KBM-7 (cell line): ENCODE data around the gene KRTAP1-4.
"Not testable (repeated sequence)": the region's sequence is repeated elsewhere in the genome, so short reads cannot be mapped to it uniquely, and the experiment has no call there.

Source experiments
- DNase-seq: peaks from one replicate; pipeline ENCODE4 v3.0.0-alpha.2; 2015
- in situ Hi-C: fragments of 300-500 bp; cut with MboI; formaldehyde crosslinking; loops from 2 replicates; pipeline ENCODE4 v1.14.3; 2020; ENCODE audit warnings: low sequenced_read_pairs, low pct_unique_long_range_greater_than_20kb, mixed read lengths

Gene KRTAP1-4

DNA sequence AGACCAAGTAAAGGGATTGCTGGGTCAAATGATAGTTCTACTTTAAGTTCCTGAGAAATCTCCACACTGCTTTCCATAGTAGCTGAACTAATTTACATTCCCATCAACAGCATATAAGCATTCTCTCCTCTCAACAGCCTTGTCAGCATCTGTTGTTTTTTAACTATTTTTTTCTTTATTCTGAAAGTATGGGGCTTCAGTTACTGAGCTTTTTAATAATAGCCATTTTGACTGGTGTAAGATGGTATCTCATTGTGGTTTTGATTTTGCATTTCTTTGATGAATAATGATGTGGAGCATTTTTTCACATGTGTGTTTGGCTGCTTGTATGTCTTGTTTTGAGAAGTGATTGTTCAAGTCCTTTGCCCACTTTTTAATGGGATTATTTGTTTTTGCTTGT, 22.6 kb upstream of the KRTAP1-4 start:
- in situ Hi-C loops, result no loop called here
- no peak for DNase-seq

- in situ Hi-C loops, result no loop called here
- no peak for DNase-seq
Observed at GRCh38 chr17:41049110-41049509, 19.1 kb upstream of the KRTAP1-4 start.

DNA sequence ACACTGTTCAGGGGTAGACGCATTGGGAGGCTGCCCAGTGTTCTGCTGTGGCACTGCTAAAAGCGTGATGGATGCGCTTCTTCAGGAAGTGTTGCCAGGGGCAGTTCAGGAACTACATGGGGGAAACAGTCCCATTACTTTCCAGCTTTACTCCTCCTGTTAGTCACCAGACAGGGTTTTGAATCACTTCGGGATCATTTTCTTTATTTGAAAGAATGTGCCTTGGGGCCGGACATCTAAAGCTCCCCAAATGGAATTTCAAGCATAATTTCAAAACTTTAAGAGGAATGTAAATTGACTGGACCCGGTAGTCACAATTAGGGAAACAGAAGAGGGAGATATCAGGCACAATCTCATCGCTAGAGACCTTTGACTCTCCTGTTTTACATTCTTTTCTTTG, 18.4 kb upstream of the KRTAP1-4 start:
- DNase-seq, result no peak
- in situ Hi-C loops, result no loop called here

DNA sequence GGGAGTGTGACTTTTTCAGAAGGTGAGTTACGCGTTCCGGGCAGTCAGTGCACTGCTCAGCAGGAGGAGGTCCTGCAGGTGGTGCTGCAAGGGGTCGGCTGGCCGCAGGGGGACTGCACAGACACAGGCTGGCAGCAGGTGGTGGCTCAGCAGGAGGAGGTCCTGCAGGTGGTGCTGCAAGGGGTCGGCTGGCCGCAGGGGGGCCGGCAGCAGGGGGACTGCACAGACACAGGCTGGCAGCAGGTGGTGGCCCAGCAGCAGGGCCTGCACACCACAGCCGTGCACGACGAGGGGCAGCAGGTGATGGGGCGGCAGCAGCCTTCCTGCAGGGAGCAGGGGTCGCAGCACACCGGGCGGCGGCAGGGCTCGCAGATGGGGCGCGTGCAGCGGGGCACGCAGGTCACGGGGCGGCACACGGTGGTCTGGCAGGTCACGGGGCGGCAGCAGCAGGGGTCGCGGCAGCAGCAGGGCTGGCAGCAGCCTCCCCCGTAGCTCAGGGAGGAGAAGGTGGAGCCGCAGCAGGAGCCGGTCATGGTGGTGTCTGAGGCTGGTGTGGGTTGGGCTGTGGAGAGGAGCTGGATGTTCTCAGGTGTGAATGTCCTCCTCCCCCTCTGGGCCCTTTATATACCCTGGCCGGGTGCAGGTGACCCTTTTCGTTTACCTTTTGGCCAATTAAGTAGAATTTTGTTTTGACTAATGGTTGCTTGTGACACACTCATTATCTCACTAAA, 16.9 kb upstream of the KRTAP1-4 start, which contains the start of gene KRTAP2-1:
Gene KRTAP2-1 (minus strand): TSS at position 582 of the 731 bp plus-strand sequence. CDS start 49 bp downstream, at position 533.
- DNase-seq, in situ Hi-C loops: not testable (repeated sequence)

DNA sequence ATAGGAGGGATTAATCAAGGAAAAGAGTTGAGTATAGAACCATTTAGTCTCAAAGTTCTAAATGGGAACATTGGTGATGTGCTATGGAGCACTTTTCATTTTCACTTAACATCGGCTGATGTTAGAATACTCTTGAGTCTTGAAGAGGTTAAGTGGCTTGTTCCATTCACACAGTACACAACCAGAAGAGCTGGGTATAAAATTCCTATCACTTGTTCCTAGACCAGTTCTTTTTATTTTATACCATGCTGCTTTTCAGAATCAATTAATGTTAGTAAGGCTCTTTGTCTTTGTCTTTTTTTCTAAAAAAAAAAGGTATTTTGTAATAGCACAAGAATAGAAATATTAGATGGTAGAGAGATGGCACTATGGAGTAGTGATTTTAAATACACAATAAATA, 13.0 kb upstream of the KRTAP1-4 start:
- DNase-seq, result no peak
- in situ Hi-C loops, result no loop called here

DNA sequence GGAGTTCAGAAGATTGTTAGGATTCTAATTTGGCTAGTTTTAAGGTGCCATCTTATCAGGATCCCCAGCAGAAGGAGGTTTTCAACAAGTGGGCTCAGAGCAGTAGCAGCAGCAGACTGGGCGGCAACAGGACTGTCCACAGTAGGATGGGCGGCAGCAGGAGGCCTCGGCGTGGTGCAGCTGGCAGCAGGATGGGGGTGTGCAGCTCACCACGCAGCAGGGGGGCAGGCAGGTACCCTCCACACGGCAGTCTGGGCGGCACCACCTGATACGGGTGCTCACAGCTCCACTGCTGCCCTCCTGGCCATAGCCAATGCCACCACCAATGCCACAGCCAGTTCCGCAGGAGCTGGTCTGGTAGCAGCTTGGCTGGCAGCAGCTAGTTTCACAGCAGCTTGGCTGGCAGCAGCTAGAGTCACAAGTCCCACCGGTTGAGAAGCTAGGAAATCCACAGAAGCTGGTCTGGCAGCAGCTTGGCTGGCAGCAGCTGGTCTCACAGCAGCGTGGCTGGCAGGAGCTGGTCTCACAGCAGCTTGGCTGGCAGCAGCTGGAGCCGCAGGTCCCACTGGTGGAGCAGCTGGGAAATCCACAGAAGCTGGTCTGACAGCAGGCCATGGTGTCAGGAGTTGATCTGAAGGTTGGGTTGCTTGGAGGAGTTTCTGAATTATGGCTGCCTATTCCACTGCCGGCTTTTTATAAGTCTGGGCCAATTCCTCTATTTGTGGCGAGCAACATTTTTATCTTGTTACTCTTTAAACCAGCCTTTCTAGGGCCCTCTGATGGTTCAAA, 11.0 kb upstream of the KRTAP1-4 start, which contains the start of gene KRTAP1-1:
Gene KRTAP1-1 (minus strand): TSS at position 668 of the 789 bp plus-strand sequence. CDS start 53 bp downstream, at position 615.
- in situ Hi-C loops, DNase-seq: not testable (repeated sequence)

DNA sequence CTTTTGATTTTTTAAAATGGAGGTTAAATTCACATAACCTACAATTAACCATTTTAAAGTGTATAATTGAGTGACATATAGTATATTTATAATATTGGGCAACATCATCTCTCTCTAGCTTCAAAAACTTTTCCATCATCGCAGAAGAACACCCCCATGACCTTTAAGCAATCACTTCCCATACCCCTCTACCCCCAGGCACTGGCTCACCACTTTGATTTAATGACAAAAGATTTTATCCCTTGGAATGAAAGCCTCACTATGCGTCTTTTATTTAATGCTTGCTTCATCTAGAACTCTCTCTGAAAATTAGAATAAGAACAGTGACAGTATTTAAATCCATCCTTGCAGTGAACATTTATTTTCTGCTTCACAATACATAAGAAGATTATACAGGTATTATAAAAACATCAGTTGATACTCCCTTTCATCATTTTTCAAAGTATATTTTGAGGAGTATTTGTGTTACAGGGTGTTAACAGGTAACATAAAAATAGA, 7.9 kb upstream of the KRTAP1-4 start:
- in situ Hi-C loops, result no loop called here

DNA sequence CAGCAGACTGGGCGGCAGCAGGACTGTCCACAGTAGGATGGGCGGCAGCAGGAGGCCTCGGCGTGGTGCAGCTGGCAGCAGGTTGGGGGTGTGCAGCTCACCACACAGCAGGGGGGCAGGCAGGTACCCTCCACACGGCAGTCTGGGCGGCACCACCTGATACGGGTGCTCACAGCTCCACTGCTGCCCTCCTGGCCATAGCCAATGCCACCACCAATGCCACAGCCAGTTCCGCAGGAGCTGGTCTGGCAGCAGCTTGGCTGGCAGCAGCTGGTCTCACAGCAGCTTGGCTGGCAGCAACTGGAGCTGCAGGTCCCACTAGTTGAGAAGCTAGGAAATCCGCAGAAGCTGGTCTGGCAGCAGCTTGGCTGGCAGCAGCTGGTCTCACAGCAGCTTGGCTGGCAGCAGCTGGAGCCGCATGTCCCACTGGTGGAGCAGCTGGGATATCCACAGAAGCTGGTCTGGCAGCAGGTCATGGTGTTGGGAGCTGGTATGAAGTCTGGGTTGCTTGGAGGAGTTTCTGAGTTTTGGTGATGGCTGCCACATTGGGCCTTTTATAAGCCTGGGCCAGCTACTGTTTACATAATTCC, 4.4 kb upstream of the KRTAP1-4 start, which contains the start of gene KRTAP1-3:
Gene KRTAP1-3 (minus strand): TSS at position 529 of the 590 bp plus-strand sequence. CDS start 53 bp downstream, at position 476.
- DNase-seq, in situ Hi-C loops: not testable (repeated sequence)

More for the DNA sequence above, 7.9 kb upstream of the KRTAP1-4 start:
- DNase-seq, result no peak

- in situ Hi-C loops, result no loop called here
- DNase-seq, result no peak
Observed at GRCh38 chr17:41026715-41027471, 3.1 kb downstream of the KRTAP1-4 start, which contains the start of gene KRTAP1-5. KRTAP1-5 (minus strand) TSS chr17:41027208; CDS start chr17:41027155, 53 bp downstream.

DNA sequence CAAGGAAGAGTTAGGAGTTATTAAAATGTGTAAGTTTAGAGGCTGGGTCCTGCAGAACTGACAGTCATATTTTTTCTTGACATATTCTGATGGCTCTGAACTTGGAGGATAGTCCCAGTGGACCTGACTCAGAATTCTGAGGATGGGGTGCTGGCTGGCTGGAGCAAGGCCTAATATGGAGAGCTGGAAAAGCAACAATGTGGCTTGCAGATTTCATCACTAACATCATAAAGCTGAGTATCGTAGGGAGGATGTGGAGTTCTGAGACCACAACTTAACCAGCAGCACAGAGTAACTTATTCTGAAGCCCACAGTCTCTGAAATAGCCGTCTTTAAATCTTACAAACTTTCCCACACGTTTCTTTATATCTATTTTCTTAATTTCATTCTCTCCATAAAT, 5.3 kb downstream of the KRTAP1-4 start:
- in situ Hi-C loops, result no loop called here
- no peak for DNase-seq

GRCh38 chr17:41020336-41020735, 9.7 kb downstream of the KRTAP1-4 start:
- no peak for DNase-seq
- in situ Hi-C loops, result no loop called here

- DNase-seq, result no peak
- in situ Hi-C loops, result no loop called here
Observed at GRCh38 chr17:41019415-41019814, 10.6 kb downstream of the KRTAP1-4 start.

DNA sequence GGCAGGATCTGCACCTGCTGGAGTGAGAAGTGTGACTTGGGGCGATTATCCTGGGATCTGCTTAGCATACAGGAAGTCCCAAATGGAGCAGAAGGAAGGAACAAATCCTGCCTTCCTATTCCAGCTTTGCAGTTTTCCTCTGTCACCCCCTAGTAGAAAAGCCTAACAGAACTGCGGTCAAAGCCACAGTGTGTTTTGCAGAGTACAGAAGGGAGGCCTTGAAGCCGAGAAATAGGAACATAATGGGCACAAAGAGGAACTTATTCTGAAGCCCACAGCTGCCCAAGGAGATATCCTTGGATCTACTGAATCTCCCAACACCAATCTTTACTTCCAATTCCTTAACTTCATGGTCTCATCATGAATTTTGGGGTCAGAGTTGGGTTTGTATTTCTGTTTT, 11.5 kb downstream of the KRTAP1-4 start:
- in situ Hi-C loops, result no loop called here
- no peak for DNase-seq

DNA sequence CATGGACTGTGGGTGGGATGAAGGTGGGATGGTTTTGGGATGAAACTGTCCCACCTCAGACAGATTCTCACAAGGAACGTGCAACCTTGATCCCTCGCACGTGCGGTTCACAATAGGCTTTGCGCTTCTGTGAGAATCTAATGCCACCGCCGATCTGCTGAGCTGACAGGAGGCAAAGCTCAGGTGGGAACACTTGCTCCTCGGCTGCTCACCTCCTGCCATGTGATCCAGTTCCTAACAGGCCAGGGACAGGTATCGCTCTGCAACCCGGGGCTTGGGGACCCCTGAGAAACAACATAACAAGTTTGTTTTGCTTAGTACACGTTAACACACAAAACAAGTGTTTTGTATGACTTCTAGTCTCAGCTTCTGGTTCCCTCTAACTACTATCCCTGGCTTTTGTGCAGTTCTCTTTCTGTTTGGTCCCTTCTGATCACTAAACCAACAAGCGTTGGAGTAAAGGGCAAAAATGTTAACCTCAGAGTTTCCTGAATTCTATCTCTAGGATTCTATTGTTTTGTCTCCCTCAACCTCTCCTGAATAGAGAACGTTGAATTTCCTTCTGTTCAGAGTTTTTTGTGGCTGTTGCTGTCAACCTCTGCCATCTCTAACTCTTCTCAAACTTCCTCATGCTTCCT, 13.3 kb downstream of the KRTAP1-4 start:
- no peak for DNase-seq
- in situ Hi-C loops, result no loop called here

DNA sequence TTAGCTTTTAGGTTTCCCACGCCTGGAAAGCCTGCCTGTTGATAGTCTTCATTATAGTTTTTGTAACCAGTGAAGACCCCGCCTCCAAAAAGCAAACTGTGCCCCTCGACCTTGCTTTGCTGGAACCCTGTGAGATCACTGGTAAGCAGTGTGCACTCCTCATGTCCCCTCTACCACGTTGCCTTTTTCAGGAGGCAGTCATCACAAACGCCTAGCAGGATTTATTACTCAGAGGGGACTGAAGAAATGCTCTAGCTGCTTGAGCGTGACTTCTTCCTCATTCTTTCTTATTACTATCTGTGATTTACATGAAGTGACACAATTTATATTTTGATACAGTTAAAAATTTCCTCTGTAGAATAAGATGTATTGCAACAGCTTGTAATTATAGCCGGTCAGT, 14.5 kb downstream of the KRTAP1-4 start:
- in situ Hi-C loops, result no loop called here
- DNase-seq, result no peak

DNA sequence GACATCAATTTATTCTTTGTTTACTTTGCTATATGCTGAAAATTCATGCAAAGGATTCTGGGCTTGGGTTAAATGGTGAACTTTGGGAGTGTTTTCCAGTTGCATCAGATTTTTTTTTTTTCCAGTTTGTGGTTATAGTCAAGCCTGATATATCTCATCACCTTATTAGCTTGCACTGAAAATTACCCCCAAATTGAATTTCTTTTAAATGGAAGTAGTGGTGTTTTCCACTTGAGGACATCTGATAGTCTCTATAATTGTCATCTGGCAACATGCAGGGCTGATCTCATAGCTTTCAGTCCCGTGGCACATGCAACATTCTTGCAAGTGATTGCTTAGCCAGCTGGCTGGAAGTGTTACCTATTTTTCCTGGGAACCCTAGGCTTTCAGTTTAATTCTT, 16.4 kb downstream of the KRTAP1-4 start:
- in situ Hi-C loops, result no loop called here
- DNase-seq, result no peak

DNA sequence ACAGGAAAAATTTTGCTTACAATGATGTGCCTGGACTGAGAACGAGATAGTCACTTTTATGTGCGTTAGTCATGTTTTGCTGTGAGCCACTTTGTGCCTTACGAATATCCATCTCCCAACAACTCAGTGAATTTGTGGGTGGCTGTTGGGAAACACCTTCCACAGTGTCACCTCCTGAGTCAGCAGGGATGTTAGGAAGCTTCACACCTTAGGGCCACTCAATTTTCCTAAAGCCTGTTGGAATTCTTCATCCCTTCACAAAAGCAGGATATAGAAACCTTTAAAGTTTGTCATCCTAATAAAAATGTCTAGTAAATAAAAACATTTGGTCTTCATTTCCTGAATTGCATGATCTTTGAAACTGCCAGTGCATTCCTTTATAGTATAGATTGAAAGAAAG, 16.8 kb downstream of the KRTAP1-4 start:
- DNase-seq, result no peak
- in situ Hi-C loops, result no loop called here

DNA sequence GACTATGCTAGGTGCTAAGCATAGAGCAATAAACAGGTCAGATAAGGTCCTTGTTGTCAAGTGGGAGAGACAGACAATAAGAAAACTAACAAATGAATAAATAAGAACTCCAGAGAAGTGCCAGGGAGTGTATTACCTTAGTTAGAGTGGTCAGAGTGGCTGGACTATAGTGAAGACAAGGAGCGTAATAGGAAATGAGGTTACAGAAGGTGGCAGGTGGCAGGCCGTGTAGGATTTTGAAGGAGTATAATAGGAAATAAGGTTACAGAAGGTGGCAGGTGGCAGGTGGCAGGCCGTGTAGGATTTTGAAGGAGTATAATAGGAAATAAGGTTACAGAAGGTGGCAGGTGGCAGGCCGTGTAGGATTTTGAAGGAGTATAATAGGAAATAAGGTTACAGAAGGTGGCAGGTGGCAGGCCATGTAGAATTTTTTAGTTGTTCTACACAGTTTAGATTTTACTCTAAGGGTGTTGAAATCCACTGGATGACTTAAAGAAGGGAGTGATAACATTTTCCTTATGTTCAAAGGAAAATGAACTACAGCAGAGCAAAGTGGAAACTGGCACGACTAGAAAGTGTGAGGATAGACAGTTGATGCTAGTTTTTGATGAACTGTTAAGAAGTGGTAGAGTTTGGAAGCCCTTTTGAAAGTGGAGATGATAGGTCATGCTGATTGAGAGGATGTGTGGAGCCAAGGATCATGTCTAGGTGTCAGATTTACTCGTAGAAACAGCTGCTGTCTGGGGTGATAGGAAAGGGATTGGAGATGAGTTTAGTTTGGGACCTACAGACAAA, 17.5 kb downstream of the KRTAP1-4 start:
- in situ Hi-C loops, result no loop called here
- DNase-seq, result no peak
